H1 (cell line): ENCODE measurements around the gene CDC14B. TPM values are rescaled to one million over a fixed set of nuclear protein-coding genes. Genes with fewer than 3 reads are reported as not detected.

Experiments used
- CTCF ChIP-seq, 3 experiments: IDR thresholded peaks; 1 replicate in 2 of 3; 2 replicates in 1 of 3; pipeline versions ENCODE4 v1.5.1 to v1.6.1; 2011; ENCODE audit warnings: low read length in 3 of 3, mild to moderate bottlenecking in 3 of 3, inconsistent platforms in 2 of 3, low read depth in 1 of 3, moderate library complexity in 1 of 3; ENCODE audit not compliant: insufficient read depth in 1 of 3; ENCODE audit errors: control extremely low read depth in 1 of 3
- POLR2A ChIP-seq, 2 experiments: IDR thresholded peaks; 1 replicate in 1 of 2; 2 replicates in 1 of 2; pipeline ENCODE4 v1.6.1; 2011; ENCODE audit warnings: low read depth in 2 of 2, low read length in 2 of 2, mild to moderate bottlenecking in 2 of 2; ENCODE audit errors: control extremely low read depth in 1 of 2
- POU5F1 ChIP-seq: IDR thresholded peaks from 2 replicates; pipeline ENCODE4 v1.6.1; 2011; ENCODE audit warnings: low read depth, mild to moderate bottlenecking, low read length, moderate library complexity
- RXRA ChIP-seq: IDR thresholded peaks from 2 replicates; pipeline ENCODE4 v1.6.1; 2011; ENCODE audit warnings: low read depth, mild to moderate bottlenecking, low read length, moderate library complexity; ENCODE audit not compliant: insufficient read depth
- polyA plus RNA-seq, 7 experiments: library from polyadenylated mRNA; depleted of rRNA in 3 of 7; stranded (reverse) in 5 of 7; unstranded in 2 of 7; fragments of >200 nt in 5 of 7; fragments of 200-250 nt in 2 of 7; gene quantifications; 1 replicate in 5 of 7; 2 replicates in 1 of 7; 4 replicates in 1 of 7; pipeline versions ENCODE4 v1.2.1 to v1.2.3, GENCODE V29; 2011 to 2013; ENCODE audit warnings: missing spikeins in 2 of 7, mixed read lengths in 2 of 7
- total RNA-seq: library from RNA; stranded (reverse); fragmentation: NEBNext Ultra II Directional; extraction: Animal tissue kit (Norgen Biotek cat#: 25700); gene quantifications from 2 replicates; pipeline ENCODE4 v1.2.1, GENCODE V29; 2021
- TF ChIP-seq, protein P1 (sequence below): IDR thresholded peaks from 2 replicates; pipeline ENCODE4 v1.6.1; 2012; ENCODE audit warnings: inconsistent platforms

The CDC14B gene
- total and polyA plus RNA-seq, 2 of the 8 experiments (the other 6 are each of a cell fraction or from before 2014, with no cell fraction given), result 17.2 to 44.6 TPM

- no peak for TF ChIP-seq CTCF (IDR thresholded peaks at IDR 0.05; ENCODE audit: control extremely low read depth in 1 of 3, insufficient read depth in 1 of 3, low read depth in 1 of 3, low read length in 3 of 3)
- no peak for TF ChIP-seq POLR2A (IDR thresholded peaks at IDR 0.05; ENCODE audit: control extremely low read depth in 1 of 2, low read depth in 2 of 2, low read length in 2 of 2)
- TF ChIP-seq POU5F1, result no peak
- no peak for TF ChIP-seq RXRA
- TF ChIP-seq, protein P1, sequence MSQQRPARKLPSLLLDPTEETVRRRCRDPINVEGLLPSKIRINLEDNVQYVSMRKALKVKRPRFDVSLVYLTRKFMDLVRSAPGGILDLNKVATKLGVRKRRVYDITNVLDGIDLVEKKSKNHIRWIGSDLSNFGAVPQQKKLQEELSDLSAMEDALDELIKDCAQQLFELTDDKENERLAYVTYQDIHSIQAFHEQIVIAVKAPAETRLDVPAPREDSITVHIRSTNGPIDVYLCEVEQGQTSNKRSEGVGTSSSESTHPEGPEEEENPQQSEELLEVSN, result no peak
Observed at GRCh38 chr9:96486386-96487028, 133.1 kb downstream of the CDC14B start (continued).
